NCI-H2107 (cell line): ENCODE data around the gene MDH1.
"Not testable (repeated sequence)": the region's sequence is repeated elsewhere in the genome, so short reads cannot be mapped to it uniquely, and the experiment has no call there.

Experiments
- DNase-seq: peaks from one replicate; lab custom pipeline; 2025; lab: John Stamatoyannopoulos, UW

The MDH1 gene

GRCh38 chr2:63589148-63589958 is 590 bp downstream of the MDH1 start:
- no peak for DNase-seq

GRCh38 chr2:63590626-63591408 is 2.1 kb downstream of the MDH1 start:
- DNase-seq: no peak

GRCh38 chr2:63591566-63592175 is 2.9 kb downstream of the MDH1 start:
- no peak for DNase-seq

GRCh38 chr2:63594660-63595059 is 5.9 kb downstream of the MDH1 start:
- DNase-seq: no peak

- no peak for DNase-seq
These were observed 7.7 kb downstream of the MDH1 start for GRCh38 chr2:63596401-63596883.

- no peak for DNase-seq
These were observed 10.2 kb downstream of the MDH1 start for GRCh38 chr2:63598981-63599380.

- DNase-seq: no peak
These were observed 12.2 kb downstream of the MDH1 start for GRCh38 chr2:63600881-63601460.

GRCh38 chr2:63604666-63605065 is 15.9 kb downstream of the MDH1 start:
- DNase-seq: no peak

GRCh38 chr2:63608865-63609264 is 20.1 kb downstream of the MDH1 start:
- not testable (repeated sequence) for DNase-seq

GRCh38 chr2:63610525-63610924 is 21.8 kb downstream of the MDH1 start:
- DNase-seq: no peak

GRCh38 chr2:63613391-63613901 is 24.7 kb downstream of the MDH1 start:
- DNase-seq: no peak

- DNase-seq: no peak
These were observed 25.7 kb downstream of the MDH1 start for GRCh38 chr2:63614448-63614968.

- no peak for DNase-seq
These were observed 26.5 kb downstream of the MDH1 start for GRCh38 chr2:63614983-63615945.

- DNase-seq: no peak
These were observed 28.6 kb downstream of the MDH1 start for GRCh38 chr2:63617366-63617765.

GRCh38 chr2:63619328-63619727 is 30.6 kb downstream of the MDH1 start:
- no peak for DNase-seq

- no peak for DNase-seq
These were observed 34.0 kb downstream of the MDH1 start for GRCh38 chr2:63622751-63623150.

GRCh38 chr2:63623763-63624162 is 35.0 kb downstream of the MDH1 start:
- not testable (repeated sequence) for DNase-seq

- no peak for DNase-seq
These were observed 39.1 kb downstream of the MDH1 start for GRCh38 chr2:63627866-63628265.

GRCh38 chr2:63628403-63628942 is 39.7 kb downstream of the MDH1 start:
- no peak for DNase-seq

GRCh38 chr2:63631501-63631900 is 42.7 kb downstream of the MDH1 start:
- DNase-seq: no peak
